Measurements from ENCODE around the gene R3HDM1. TPM values are rescaled to one million over a fixed set of nuclear protein-coding genes. Genes with fewer than 3 reads are reported as not detected.
A peak's percentile ranks its signal among the peaks of the same experiment; 100 is the strongest.

R3HDM1 gene
- polyA plus RNA-seq (30.3 and 35.3 TPM in 2 replicates), polyA minus RNA-seq (63.1 and 144 TPM in 2 replicates)

- no peaks in the 10 kb centered on the region for H3K36me3 ChIP-seq (ENCODE audit: insufficient read depth, low read length)
- peak within 1 kb of the TSS; percentile 92 for H3K27ac ChIP-seq (ENCODE audit: low read length)
- peak within 1 kb of the TSS; percentile 90 for H3K9ac ChIP-seq (ENCODE audit: low read length)
- no peaks in the 10 kb centered on the region for H3K9me3 ChIP-seq (ENCODE audit: low read length)
- TF ChIP-seq SMC3 (conservative IDR thresholded peaks at IDR 0.05; ENCODE audit: poor library complexity) (peak; percentile 72), EP300 (conservative IDR thresholded peaks at IDR 0.05; ENCODE audit: poor library complexity, severe bottlenecking) (peak; percentile 36), REST (IDR thresholded peaks at IDR 0.05; ENCODE audit: borderline replicate concordance) (peak; percentile 82), TAF1 (IDR thresholded peaks at IDR 0.05; ENCODE audit: low read depth) (peak; percentile 80), MXI1 (conservative IDR thresholded peaks at IDR 0.05; ENCODE audit: poor library complexity, severe bottlenecking) (peak; percentile 74), EZH2 (IDR thresholded peaks at IDR 0.05; ENCODE audit: borderline replicate concordance, insufficient read depth, low read length, poor library complexity, severe bottlenecking) (no peak), CTCF (IDR thresholded peaks at IDR 0.05; ENCODE audit: poor library complexity, severe bottlenecking) (peak; percentile 58), RAD21 (conservative IDR thresholded peaks at IDR 0.05) (peak; percentile 74), POLR2AphosphoS5 (IDR thresholded peaks at IDR 0.05) (peak; percentile 84)
- H3K27me3 ChIP-seq (ENCODE audit: insufficient read depth, low read depth, low read length): no peaks in the 10 kb centered on the region
- H2AFZ ChIP-seq (ENCODE audit: low read depth, low read length): peak within 1 kb of the TSS; percentile 73
- peak within 1 kb of the TSS; percentile 80 for H3K4me2 ChIP-seq (ENCODE audit: low read length)
- no peaks in the 10 kb centered on the region for H4K20me1 ChIP-seq (ENCODE audit: insufficient read depth)
- H3K9me2 ChIP-seq (ENCODE audit: insufficient read depth, low read length): no peaks in the 10 kb centered on the region
- H3K79me2 ChIP-seq (replicated peaks; ENCODE audit: insufficient read depth, low read length): peaks cover 38% of the 10 kb centered on the region
- no peaks in the 10 kb centered on the region for H3F3A ChIP-seq (ENCODE audit: insufficient read depth, low read length, poor library complexity, severe bottlenecking)
- H3K4me3 ChIP-seq (ENCODE audit: low read length): peak within 1 kb of the TSS; percentile 83
These were observed at the start of gene R3HDM1 for GRCh38 chr2:135531231-135532197. Gene R3HDM1 (plus strand): TSS chr2:135531484. CDS start chr2:135604846, 73,362 bp downstream.

DNA sequence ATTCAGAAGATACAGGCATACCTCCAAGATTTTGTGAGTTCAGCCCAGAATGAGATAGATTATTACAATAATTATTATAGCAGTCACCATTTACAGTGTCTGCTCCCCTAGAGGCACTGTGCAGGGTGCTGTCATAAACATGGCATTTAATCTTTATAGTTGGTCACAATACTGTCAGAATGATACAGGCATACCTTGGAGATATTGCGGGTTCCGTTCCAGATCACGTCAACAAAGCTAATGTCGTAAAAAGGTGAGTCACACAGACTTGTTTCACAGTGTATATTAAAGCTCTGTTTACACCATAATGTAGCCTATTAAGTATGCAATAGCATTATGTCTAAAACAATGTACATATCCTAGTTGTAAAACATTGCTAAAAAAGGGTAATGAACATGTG, 45.8 kb upstream of the R3HDM1 start:
- Histone ChIP-seq H3K9me3 (ENCODE audit: low read length) (peaks cover 9% of the 10 kb centered on the region), H2AFZ (ENCODE audit: low read depth, low read length) (no peak overlapping the region), H3K9me2 (ENCODE audit: insufficient read depth, low read length) (no peaks in the 10 kb centered on the region), H3K36me3 (ENCODE audit: insufficient read depth, low read length) (no peaks in the 10 kb centered on the region), H3F3A (ENCODE audit: insufficient read depth, low read length, poor library complexity, severe bottlenecking) (no peaks in the 10 kb centered on the region), H3K4me3 (ENCODE audit: low read length) (no peak overlapping the region), H3K4me2 (ENCODE audit: low read length) (no peak overlapping the region), H3K79me2 (replicated peaks; ENCODE audit: insufficient read depth, low read length) (no peaks in the 10 kb centered on the region), H4K20me1 (ENCODE audit: insufficient read depth) (no peaks in the 10 kb centered on the region), H3K9ac (ENCODE audit: low read length) (no peak overlapping the region), H3K27me3 (ENCODE audit: insufficient read depth, low read depth, low read length) (no peaks in the 10 kb centered on the region), H3K27ac (ENCODE audit: low read length) (no peak overlapping the region)
- TF ChIP-seq POLR2AphosphoS5 (IDR thresholded peaks at IDR 0.05) (no peak), RAD21 (conservative IDR thresholded peaks at IDR 0.05) (no peak)
